ENCODE results near the gene BACH1.

- TF ChIP-seq CTCF (IDR thresholded peaks at IDR 0.05; ENCODE audit: low read depth, low read length, poor library complexity, severe bottlenecking) = no peak
- no peak for TF ChIP-seq EZH2phosphoT487 (IDR thresholded peaks at IDR 0.05; ENCODE audit: borderline replicate concordance, low read length)
These were observed 39.5 kb downstream of the BACH1 start for GRCh38 chr21:29338256-29338655.
